HG02981 (cell line): ENCODE data around the gene CCNJL.
"Not testable (repeated sequence)": the region's sequence is repeated elsewhere in the genome, so short reads cannot be mapped to it uniquely, and the experiment has no call there.

Experiments
- ATAC-seq: cut with Tn5 transposase; IDR thresholded peaks from one replicate; pipeline ENCODE4 v1.9.1; 2021; ENCODE audit warnings: mild to moderate bottlenecking, moderate library complexity; ENCODE audit not compliant: unreplicated experiment

CCNJL gene, protein sequence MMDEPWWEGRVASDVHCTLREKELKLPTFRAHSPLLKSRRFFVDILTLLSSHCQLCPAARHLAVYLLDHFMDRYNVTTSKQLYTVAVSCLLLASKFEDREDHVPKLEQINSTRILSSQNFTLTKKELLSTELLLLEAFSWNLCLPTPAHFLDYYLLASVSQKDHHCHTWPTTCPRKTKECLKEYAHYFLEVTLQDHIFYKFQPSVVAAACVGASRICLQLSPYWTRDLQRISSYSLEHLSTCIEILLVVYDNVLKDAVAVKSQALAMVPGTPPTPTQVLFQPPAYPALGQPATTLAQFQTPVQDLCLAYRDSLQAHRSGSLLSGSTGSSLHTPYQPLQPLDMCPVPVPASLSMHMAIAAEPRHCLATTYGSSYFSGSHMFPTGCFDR

DNA sequence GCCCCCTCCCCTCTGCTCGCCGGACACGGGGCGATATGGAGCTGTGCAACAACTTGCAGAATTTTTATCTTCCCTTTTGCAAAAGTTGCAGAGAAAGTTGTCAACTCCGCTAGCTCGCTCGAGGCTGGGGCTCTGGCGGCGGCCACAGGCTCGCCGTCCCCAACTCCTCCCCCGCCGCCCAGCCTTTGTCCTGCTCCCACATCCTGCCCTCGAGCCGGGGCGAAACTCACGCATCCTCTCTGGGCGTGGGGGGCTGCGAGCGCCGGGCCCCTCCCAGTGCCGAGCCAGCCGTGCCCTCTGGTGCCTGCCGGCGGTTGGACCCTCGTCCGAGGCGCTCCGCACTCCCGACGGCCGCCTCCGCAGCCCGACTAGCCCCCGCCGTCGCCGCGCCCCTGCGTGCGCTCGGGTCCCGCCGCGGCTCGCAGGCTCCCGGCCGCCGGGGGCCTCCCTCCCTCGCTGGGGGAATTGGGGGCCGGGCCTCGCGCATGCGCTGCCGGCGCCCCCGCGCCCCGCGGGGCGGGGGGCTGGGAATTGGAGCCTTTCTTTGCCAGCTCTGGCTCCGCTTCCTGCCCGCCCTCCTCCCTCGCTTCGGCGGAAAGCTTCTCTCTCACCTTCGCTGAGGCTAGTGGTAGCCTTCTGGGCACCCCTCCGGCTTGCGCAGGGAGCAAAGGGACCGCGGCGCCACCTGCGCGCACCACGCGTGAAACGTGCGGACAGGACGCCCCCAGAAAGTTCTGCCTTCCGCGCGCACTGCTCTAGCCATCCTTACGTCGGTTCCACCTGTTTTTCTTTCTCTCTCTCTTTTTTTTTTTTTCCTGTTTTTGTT, at the start of gene CCNJL:
TSS of gene CCNJL (minus strand) at position 431 of the 826 bp plus-strand sequence. CDS start 641 bp downstream, outside the sequence.
- no peak for ATAC-seq

DNA sequence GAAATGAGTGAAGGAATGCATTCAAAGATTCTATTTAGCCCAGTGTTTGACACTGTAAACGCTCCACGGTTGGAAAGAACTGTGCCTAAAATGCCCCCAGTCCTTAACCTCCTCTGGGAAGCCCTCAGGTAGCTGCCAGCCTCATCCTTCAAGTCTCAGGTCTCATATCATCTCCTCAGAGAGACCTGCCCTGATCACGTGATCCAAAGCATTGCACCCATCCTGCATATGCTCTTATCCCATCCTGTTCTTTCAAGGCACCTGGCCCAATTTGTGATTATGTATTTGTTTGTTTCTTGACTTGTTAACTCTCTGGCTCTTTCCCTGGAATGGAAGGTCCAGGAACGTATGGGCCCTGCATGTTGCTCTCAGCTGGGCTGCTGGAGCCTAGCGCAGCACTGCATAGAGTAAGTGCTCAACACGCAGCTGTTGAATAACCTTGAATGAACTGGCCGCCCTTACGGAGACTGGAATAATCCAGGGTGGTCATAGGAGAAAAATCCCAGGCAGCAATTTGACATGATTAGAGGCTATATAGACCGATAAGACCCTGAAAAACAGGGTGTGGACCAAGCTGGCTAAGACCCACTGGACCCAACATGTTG, 49.4 kb upstream of the CCNJL start:
- no peak for ATAC-seq

DNA sequence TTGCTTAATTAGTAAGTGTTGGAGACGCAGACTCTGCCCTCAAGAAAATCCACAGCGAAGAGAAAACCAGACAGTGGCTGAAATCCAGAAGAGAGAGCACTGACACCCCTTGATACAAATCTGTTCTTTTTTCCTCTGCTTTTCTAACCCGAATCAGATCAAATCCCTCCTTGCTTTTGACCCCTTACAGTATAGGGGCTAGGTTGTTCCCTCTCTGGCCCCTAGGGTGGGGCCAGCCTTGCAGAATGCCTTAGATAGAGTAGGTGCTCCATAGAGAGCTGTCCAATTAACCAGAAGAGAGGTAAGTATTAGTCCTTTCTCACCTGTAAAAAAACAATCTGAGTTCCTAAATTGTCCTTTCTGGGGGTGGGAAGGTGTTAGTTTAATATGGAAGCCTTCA, 47.9 kb upstream of the CCNJL start:
- no peak for ATAC-seq

DNA sequence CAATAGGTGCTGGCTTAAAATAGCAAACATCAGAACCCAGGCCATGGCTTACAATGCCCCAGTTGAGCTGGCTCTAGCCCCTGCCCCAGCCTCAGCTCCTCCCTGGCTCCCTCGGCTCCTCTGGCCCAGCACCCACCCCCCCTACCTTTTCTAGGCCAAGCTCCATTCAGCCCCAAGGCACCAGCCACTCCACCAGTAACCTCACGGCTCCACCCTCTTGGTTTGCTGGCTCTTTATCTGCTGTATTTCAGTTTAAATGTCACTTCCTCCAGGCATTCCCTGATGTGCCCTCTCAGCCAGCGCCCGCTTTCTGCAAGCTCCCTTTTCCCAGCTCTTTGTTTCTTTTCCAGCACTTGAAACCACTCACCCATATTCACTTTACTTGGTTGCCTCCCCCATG, 47.5 kb upstream of the CCNJL start:
- ATAC-seq: no peak

DNA sequence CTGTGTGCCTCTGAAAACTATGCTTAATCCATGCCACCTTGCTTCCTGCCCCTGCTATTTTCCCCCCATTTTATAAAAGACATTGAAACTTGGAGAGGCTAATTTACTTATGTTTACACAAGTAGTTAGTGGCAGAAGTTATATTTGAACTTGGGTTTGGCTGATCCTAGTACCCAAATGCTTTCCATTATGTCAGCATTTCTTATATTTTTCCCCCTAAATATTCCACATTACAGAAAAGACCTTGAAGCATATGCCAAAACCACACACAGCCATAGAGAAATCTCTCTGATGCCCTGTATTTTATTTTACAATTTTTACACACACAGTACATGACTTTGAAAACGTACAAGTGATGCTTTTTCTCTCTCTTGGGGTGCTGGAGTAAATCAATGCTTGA, 46.9 kb upstream of the CCNJL start:
- no peak for ATAC-seq

DNA sequence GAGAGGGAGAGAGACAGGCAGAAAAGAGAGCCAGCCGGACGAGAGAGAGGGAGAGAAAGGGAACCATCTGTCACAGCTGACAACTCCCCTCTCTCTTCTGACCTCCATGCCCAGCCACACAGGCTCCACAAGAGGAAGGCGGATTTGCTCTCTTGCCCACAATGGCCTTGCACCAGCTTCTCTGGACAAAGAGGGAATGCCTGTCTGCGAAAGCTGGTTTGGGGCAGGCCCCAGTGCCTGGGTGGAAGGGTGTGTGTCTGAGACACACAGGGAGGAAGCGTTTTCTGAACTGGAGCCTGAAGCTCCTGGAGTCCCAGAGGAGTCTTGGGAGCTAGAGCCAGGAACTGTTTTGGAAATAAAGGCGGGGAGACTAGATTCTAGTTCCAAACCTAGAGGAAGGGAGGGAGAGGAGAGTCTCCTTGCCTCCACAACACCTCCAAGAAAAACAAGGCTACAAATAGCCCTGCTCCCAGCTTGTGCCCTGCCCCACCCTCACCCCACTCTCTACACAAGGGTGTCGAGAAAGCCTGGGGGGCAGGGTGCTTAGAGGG, 45.6 kb upstream of the CCNJL start:
- ATAC-seq: no peak

DNA sequence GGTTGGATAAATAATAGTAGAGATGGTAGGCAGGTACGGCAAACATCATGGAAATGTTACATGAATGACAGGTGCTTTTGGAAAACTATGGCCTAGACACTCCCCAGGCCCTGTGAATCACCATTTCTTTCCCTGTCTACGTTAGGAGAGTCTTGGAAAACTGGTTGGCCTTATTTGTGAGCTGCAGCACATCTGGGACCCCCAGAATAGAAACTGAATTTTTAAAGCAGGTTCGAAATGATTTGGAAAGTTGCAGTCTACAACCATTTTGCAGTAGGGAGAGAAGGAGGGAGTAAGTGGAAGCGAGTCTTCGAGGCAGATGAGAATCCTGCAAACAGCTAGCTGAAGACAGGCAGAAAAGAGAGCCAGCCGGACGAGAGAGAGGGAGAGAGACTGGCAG, 45.0 kb upstream of the CCNJL start:
- ATAC-seq: no peak

DNA sequence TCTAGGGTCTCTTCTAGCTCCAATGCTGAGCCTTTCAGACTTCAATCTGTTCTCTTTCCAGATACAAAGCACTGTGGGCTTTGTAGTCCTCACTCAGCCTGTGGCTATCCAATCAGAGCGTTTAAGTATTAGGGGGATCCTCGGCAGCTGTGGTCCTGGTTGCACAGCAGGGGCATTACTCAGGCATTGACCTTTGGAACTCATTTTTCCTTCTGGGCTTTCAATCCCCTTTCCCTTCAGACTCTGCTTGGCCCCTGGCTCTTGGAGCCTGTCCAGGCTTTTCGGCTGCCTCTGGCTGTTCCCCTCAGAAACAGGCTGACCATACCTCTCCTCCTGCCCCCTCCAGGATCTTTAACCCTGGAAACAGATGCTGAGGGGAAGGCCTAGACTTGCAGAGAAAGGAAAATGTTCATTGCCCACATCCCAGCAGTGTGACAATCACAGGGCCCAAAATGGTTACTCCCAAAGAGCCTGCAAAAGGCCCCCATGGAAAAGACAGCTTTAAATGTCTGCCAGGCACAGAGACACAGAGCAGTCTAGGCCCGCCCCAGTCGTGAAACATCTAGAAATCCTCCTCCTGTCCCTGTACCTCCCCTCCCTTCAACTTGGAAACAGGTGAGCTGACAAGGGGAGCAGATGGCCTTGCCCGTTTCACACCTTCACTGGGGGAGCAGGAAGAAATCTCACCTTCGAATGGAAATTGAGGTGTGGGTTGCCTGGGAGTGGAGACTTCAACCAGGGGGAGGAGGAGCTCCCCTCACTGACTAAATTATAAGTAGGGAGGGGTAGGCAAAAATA, 44.4 kb upstream of the CCNJL start:
- ATAC-seq: no peak

DNA sequence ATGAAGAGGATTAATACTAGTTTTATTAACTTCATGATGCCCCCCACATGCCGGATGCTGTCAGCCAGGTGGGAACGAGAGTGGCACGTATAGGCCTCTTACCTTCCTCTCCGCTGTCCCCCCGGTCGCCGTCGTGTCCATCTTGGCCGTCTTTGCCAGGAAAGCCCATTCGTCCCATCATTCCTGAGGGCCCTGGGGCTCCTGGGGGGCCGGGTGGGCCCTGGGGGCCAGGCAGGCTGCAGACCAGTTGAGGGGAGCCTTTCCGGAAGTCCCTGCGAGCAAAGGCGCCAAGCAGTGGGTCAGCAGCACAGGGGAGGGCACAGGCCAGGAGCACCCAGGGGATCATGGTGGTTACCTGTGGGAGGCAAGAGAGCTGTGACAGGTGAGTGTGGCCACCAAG, 42.3 kb upstream of the CCNJL start:
- ATAC-seq: no peak

DNA sequence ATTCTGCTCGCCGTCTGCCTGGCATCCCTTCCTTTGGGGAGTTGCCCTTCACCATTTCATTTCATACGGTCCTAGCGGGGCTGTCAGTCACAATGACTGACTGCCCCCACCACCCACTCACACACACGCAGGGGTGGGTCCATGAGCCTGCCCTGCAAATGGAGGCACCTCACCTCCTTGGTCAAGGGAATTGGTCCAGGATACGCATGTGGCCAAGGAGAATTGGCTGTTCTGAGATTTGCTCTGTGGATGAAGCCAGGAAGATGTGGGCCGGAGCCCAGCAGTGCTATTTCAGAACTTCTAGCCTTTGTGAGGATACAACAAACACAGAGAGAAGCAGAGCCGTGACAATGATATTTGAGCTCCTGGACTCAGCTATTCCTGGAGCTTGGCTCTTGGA, 41.0 kb upstream of the CCNJL start:
- no peak for ATAC-seq

DNA sequence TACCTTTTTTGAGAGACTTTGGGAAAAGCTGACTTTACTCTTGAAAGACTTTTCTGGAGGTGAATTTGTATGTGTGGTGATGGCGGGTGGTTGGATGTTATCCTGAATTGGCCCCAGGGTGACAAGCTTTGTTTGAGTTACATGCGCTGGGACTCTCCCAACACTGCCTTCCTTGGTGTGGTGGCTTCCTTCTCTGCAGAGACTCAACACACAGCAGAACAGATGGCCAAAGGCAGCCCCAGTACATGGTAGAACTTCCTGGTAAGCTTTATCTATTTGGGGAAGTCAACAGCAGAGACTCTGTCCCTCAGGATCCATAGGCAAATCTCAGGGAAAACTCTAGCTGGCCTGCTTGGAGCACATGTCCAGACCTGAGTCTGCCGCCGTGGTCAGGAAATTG, 39.9 kb upstream of the CCNJL start:
- ATAC-seq: no peak

DNA sequence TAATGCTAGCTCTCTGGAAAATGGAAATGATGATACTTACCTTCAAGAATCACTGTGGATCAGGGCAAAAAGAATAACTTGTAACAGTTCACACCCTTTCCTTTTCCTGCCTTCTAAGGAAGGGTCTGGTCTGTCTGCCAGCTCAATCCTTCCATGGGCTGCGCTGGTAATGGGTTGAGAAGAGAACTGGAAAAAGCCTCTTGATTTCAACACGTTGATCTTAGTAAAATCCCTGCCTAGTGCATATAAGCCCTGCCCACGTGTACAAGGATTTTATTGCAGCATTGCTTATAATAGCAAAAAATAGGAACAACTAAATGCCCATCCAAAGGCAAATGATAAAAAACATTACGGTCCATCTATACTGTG, 37.6 kb upstream of the CCNJL start:
- ATAC-seq: no peak

DNA sequence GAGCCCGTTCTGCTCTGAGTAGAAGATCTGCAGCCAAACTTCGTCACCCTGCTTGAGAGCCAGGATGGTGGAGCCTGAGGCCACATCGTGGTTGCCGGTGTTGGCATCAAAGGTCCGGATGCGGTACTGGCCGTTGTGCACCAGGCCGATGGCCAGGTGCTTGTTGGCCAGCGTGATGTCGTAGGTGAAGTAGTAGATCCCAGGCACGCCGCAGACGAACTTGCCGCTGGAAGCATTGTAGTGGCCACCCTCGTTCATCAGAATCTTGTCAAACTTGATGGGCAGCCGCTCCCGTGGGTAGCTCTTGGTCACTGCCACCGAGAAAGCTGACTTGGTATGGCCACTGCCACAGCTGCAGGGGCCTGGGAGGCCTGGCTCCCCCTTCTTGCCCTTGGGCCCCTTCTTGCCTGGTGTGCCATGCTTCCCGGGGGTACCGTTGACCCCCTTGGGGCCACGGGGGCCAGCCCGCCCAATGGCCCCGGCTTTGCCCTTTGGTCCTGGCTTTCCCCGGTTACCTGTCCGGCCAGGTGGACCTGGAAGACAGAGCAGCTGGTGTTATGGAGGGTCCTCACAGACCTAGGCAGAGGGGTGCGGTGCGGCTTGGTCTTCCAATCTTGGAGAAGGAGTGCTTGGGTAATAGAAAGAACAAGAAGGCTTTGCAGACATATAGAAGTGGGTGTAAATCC, 37.0 kb upstream of the CCNJL start:
- no peak for ATAC-seq

DNA sequence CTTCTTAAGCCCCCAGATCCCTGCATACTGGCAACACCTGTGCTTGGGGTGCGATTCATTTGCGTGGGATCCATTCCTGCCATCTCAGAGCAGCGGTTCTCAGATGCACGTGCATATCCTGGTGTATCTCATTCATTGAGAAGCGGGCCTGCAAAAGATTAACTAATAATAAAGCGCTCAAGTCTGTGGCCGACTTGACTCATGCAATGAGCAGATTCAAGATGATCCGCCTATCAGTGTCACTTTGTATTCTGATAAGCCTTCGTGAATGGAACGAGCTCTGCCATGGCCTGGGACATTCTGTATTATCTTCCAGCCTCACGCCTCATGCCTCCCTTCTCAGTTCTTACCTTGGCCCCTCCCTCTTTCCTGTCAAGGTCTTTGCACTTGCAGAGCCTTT, 35.7 kb upstream of the CCNJL start:
- no peak for ATAC-seq

DNA sequence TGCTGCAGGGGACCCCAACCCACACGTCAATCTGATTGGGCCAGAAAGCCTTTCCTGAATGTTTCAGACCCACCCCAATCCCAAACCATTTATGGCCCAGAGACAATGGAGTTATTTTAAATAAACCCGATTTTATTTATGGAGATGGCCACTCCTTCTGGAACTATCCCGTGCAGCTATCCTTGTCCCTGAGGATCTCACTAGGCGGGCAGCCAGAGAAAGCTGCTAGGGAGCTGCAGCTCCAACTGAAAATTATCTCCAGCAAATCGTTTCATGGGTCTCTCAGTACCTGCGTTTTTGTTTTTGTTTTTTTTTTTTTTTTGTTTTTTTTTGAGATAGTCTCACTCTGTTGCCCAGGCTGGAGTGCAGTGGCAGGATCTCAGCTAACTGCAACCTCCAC, 35.1 kb upstream of the CCNJL start:
- ATAC-seq: no peak

DNA sequence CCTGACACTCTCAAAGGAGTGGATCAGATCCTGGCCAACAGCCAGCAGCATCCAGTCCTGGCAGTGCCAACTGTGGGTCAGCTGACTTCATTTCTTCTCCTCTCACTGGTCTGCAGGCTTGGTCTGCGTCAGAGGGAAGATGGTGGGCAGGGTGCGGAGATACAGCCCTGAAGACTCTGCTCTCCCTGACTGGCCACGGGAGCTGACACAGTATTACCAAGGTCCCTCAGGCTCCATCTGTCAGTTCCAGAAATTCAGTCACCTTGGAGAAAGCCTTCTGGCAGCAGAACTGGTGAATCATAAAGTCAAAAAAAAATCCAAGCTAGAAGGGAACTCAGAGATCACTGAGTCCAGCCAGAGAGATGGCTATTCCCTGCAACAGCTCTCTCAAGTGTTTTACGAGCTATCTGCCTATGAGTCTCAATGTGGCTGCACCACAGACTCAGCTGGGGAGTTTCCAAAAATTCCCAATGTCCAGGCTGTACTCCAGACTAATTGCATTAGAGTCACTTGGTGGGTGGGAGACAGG, 30.1 kb upstream of the CCNJL start:
- ATAC-seq: no peak

DNA sequence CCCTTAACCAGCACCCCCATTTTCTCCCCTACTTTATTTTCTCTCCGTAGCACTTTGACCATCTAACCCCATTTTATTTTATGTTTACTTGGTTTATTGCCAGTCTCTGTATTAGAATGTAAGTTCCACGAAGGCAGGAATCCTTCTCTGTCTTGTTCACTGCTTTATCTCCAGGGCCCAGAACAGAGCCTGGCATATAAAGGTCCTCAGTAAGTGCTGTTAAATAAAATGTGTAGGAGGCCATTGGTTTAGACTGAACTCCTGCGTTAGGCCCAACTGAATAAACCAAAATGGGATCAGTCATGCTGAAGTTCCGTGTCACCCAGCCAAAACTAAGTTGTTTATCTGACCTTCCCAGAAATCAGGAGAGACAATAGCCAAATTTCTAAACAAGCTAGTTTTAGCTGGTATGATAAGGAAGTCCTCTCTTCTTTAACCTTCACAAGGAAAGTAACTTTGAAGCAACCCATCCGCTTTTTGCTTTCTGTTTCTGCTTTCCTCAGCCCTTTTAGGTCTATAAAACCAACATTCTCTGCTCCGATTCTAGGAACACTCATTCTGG, 29.0 kb upstream of the CCNJL start:
- ATAC-seq: no peak

DNA sequence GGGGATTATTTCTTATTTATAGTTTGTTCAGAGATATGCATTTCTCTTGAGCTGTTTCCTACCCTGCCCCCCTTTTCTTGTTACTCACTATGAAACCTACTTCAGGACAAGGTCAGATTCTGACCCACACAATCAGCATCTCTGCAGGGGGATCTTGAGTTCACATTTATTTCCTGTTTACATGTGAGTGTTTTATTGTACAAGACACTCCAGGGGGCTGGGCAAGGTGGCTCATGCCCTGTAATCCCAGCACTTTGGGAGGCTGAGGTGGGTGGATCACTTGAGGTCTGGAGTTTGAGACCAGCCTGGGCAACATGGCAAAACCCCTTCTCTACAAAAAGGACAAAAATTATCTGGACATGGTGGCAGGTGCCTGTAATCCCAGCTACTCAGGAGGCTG, 28.1 kb upstream of the CCNJL start:
- not testable (repeated sequence) for ATAC-seq

DNA sequence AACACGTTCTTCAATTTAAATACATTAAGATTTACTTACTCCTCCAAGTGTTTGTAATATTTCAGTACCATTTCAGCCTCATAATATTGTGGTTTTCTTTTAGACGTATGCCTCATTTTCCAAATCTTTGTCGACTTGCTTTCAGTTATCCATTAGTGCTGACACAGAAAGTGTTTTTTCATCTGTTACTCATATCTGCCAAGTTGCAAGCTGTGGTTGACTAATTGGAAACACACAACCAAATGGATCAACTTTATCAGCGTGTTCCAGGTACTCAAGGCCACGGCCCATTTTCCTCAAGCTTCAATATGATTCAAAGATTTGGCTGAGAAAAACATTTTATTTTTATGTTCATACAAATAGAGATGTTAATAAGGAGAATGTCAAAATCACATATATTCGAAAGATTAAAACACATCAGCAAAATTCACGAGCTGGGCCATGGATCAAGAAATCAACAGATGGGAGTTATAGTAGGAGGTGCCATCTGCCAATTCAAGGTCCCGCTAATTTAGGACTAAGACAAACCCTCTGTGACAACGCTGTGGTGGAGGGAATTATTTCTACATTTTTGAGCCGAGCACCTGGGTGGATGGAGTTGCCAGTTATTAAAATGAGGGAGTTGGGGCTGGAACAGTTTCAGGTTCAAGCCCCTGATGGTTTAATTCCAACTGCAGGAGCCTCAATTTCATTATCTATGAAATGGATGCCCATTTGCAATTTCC, 27.2 kb upstream of the CCNJL start:
- no peak for ATAC-seq
